Activated B cell treated with CpG ODN at 0.5 μM for 24 hours (primary cell): ENCODE results near the gene CACNA1I. TPM values are rescaled to one million over a fixed set of nuclear protein-coding genes. Genes with fewer than 3 reads are reported as not detected.

Experiments
- ATAC-seq: fragments of 200-7000 bp; cut with Tn5 transposase; one replicate; pipeline ENCODE4 v1.10.0; 2021; ENCODE audit warnings: low read depth, mild to moderate bottlenecking, moderate library complexity
- CTCF ChIA-PET: fragments of 350-600 bp; sonication (Branson Sonifier 250); formaldehyde crosslinking; loops from one replicate; lab custom pipeline; 2021; ENCODE audit warnings: antibody characterized with exemption; lab: Charles Lee
- POLR2A ChIA-PET: fragments of 350-600 bp; sonication (Branson Sonifier 250); formaldehyde crosslinking; loops from one replicate; lab custom pipeline; 2021; ENCODE audit warnings: antibody characterized with exemption; lab: Charles Lee
- DNase-seq: peaks from one replicate; pipeline ENCODE4 v3.0.0; 2022
- H3K27ac Mint-ChIP-seq: one replicate; pipeline ENCODE4 v1.8.0; 2020; ENCODE audit warnings: mixed read lengths
- H3K27me3 Mint-ChIP-seq: one replicate; pipeline ENCODE4 v1.8.0; 2021; ENCODE audit warnings: mixed read lengths
- H3K36me3 Mint-ChIP-seq: one replicate; pipeline ENCODE4 v1.8.0; 2021; ENCODE audit warnings: low read depth, mixed read lengths
- H3K4me1 Mint-ChIP-seq: one replicate; pipeline ENCODE4 v1.8.0; 2021; ENCODE audit warnings: mixed read lengths
- H3K4me3 Mint-ChIP-seq: one replicate; pipeline ENCODE4 v1.8.0; 2020; ENCODE audit warnings: mild to moderate bottlenecking, mixed read lengths
- H3K9me3 Mint-ChIP-seq: one replicate; pipeline ENCODE4 v1.8.0; 2020; ENCODE audit warnings: mixed read lengths
- intact Hi-C: fragments of 100-400 bp; cut with micrococcal nuclease; formaldehyde crosslinking; loops from one replicate; pipeline ENCODE4 v1.15.1; 2024
- total RNA-seq: library from RNA; stranded (reverse); gene quantifications from 2 replicates; pipeline ENCODE4 v1.2.3, GENCODE V29; 2022
- TF ChIP-seq, protein P1 (sequence below): fragments of 200-600 bp; IDR thresholded peaks from one replicate; pipeline ENCODE4 v1.8.0; 2022; ENCODE audit warnings: antibody characterized with exemption, mild to moderate bottlenecking

Gene CACNA1I
- total RNA-seq, 1 donor from 2014 or later = not detected

DNA sequence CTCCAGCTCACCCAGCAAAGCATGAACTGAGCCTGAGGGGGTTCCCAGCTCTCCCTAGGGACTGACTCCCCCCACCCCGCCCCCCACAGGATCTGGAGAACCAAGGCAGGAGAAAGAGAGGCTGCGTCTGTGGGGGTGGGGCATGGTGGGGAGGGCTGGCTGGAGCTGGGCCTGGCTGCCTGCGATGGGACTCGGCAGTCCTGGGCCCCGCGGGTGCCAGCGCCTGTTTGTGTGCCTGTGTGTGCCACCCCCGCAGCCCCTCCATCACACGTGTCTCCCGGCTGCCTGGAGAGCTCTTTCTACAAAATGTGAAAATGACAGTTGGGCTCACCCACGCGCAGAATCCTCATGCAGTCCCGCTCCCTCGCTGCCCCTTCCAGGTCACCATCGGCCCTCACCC, 46.8 kb downstream of the CACNA1I start:
- Mint-ChIP-seq H3K4me3 (no peak overlapping the region), H3K36me3 (no peaks in the 10 kb centered on the region), H3K9me3 (peaks cover 2% of the 10 kb centered on the region), H3K4me1 (peaks cover 4% of the 10 kb centered on the region), H3K27me3 (peaks cover 40% of the 10 kb centered on the region), H3K27ac (no peak overlapping the region)
- no peak for DNase-seq
- ChIA-PET POLR2A (interaction anchor here (1.0 kb wide), 1 partner anchor 10 kb away, joined by 3 read pairs; no protein-coding TSS in a partner anchor), CTCF (interaction anchor here (0.8 kb wide), 1 partner anchor 82 kb away, joined by 3 read pairs; no protein-coding TSS in a partner anchor)
- ATAC-seq = no peak
- intact Hi-C loops = no loop called here
- TF ChIP-seq, protein P1, sequence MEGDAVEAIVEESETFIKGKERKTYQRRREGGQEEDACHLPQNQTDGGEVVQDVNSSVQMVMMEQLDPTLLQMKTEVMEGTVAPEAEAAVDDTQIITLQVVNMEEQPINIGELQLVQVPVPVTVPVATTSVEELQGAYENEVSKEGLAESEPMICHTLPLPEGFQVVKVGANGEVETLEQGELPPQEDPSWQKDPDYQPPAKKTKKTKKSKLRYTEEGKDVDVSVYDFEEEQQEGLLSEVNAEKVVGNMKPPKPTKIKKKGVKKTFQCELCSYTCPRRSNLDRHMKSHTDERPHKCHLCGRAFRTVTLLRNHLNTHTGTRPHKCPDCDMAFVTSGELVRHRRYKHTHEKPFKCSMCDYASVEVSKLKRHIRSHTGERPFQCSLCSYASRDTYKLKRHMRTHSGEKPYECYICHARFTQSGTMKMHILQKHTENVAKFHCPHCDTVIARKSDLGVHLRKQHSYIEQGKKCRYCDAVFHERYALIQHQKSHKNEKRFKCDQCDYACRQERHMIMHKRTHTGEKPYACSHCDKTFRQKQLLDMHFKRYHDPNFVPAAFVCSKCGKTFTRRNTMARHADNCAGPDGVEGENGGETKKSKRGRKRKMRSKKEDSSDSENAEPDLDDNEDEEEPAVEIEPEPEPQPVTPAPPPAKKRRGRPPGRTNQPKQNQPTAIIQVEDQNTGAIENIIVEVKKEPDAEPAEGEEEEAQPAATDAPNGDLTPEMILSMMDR = no peak

- TF ChIP-seq, protein P1 = no peak
- Mint-ChIP-seq H3K27ac (no peak overlapping the region), H3K36me3 (no peaks in the 10 kb centered on the region), H3K9me3 (no peaks in the 10 kb centered on the region), H3K27me3 (peaks cover 40% of the 10 kb centered on the region), H3K4me3 (no peak overlapping the region), H3K4me1 (peaks cover 4% of the 10 kb centered on the region)
- intact Hi-C loops = no loop called here
- ChIA-PET POLR2A (interaction anchor here (0.6 to 1.0 kb wide), 2 partner anchors 10 to 281 kb away, joined by 3 to 7 read pairs; no protein-coding TSS in a partner anchor), CTCF (interaction anchor here (0.8 to 1.0 kb wide), 2 partner anchors 83 to 407 kb away, joined by 3 read pairs; no protein-coding TSS in a partner anchor)
- ATAC-seq (no peak), DNase-seq (no peak)
These were observed 47.6 kb downstream of the CACNA1I start for GRCh38 chr22:39617970-39618757.

DNA sequence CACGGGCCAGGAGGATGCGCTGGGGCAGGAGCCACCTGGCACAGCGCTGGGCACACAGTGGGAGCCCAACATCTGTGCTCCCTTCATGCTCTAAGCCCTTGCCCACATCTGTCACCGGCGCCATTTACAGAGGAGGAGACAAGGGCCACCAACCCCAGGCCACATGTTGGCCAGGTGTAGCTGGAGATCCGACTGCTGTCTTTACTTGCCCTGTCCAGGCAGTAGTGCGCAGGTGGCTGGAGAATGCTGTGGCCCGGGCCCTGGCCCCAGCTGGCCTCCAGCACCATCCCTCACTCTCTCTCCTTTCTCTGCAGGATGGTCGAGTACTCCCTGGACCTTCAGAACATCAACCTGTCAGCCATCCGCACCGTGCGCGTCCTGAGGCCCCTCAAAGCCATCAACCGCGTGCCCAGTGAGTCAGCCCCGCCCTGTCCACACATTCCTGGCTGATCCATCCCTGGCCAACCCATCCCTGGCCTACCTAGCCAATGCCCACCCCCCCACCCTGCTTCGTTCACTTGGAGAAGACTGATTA, 48.5 kb downstream of the CACNA1I start:
- DNase-seq = no peak
- ATAC-seq = no peak
- POLR2A ChIA-PET = no interaction called here
- intact Hi-C loops = no loop called here
- peaks cover 40% of the 10 kb centered on the region for H3K27me3 Mint-ChIP-seq
- no peak overlapping the region for H3K4me3 Mint-ChIP-seq
- H3K27ac Mint-ChIP-seq = no peak overlapping the region
- H3K4me1 Mint-ChIP-seq = peaks cover 4% of the 10 kb centered on the region
- CTCF ChIA-PET = interaction anchor here (1.0 kb wide), 1 partner anchor 406 kb away, joined by 3 read pairs; no protein-coding TSS in a partner anchor
- H3K36me3 Mint-ChIP-seq = no peaks in the 10 kb centered on the region
- no peaks in the 10 kb centered on the region for H3K9me3 Mint-ChIP-seq
- TF ChIP-seq, protein P1 = no peak

DNA sequence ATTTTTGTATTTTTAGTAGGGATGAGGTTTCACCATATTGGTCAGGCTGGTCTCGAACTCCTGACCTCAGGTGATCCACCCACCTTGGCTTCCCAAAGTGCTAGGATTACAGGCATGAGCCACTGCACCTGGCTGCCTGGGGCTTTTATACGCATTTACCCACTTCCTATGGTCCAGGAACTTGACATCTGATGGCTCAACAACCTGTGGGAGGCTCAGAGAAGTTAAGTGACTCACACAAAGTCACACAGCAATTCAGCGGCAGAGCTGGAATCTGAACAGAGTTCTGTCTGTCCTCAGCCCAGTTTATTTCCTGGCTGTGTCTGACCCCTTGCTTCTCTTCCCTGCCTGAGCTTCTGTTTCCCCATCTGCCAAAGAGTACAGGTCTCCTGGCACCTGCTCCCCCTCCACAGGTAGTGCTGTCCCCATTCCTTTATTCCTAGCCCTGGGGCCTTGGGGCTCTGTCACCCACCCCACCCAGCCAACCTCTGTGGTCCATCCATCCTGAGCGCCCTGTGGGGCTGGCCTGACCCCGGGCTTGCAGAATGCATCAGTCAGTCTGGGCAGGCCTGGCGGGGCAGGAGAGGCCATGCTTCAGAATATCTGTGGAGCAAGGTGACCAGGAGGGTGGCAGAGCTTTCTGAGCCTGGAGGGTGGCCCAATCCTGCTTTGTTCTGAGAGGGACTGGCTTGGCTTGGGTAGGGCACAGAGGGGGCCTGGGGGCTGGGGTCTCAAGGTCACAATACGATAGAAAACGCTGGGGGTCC, 50.6 kb downstream of the CACNA1I start:
- Mint-ChIP-seq H3K36me3 (no peaks in the 10 kb centered on the region), H3K27me3 (peaks cover 30% of the 10 kb centered on the region), H3K9me3 (no peaks in the 10 kb centered on the region), H3K4me1 (peaks cover 4% of the 10 kb centered on the region), H3K27ac (no peak overlapping the region), H3K4me3 (no peak overlapping the region)
- TF ChIP-seq, protein P1 = no peak
- DNase-seq = no peak
- intact Hi-C loops = no loop called here
- POLR2A ChIA-PET = no interaction called here
- no peak for ATAC-seq
- CTCF ChIA-PET = interaction anchor here (2.3 kb wide), 1 partner anchor 403 kb away, joined by 19 read pairs; no protein-coding TSS in a partner anchor
